Activated CD8-positive, alpha-beta memory T cell treated with anti-CD3 and anti-CD28 coated beads for 36 hours (primary cell): ENCODE measurements around the gene TOR3A. TPM values are rescaled to one million over a fixed set of nuclear protein-coding genes. Genes with fewer than 3 reads are reported as not detected.

ENCODE experiments used
- CTCF ChIA-PET: fragments of 350-600 bp; sonication (Branson Sonifier 250); formaldehyde crosslinking; loops from one replicate; lab custom pipeline; 2021; ENCODE audit warnings: antibody characterized with exemption; lab: Charles Lee
- POLR2A ChIA-PET: fragments of 350-600 bp; sonication (Branson Sonifier 250); formaldehyde crosslinking; loops from one replicate; lab custom pipeline; 2021; ENCODE audit warnings: antibody characterized with exemption; lab: Charles Lee
- total RNA-seq, 2 experiments: library from RNA; stranded (reverse); gene quantifications; one replicate each; pipeline ENCODE4 v1.2.3, GENCODE V29; 2021

Gene TOR3A
- total RNA-seq, 2 experiments from 2014 or later = 50.3 to 50.9 TPM

DNA sequence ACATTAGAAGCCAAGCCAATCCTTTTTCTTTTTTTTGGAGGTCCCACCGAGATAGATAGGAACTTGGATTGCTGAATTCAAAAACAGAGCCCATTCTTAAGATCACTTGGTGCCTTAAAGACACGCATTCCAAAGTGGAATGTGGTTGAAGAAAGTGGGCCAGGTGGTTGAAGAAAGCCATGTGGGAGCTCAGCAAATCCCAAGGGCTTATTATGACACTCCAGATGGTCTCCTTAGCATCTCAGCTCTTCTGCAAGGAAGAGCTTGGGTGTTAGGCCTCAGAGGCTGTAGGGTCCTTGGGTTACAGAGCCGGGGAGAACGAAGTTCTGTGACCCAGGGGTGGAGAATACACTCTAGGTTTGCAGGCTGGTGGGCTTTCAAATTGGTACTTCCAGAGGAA, 13.5 kb downstream of the TOR3A start:
- POLR2A ChIA-PET = no interaction called here
- CTCF ChIA-PET = no interaction called here

DNA sequence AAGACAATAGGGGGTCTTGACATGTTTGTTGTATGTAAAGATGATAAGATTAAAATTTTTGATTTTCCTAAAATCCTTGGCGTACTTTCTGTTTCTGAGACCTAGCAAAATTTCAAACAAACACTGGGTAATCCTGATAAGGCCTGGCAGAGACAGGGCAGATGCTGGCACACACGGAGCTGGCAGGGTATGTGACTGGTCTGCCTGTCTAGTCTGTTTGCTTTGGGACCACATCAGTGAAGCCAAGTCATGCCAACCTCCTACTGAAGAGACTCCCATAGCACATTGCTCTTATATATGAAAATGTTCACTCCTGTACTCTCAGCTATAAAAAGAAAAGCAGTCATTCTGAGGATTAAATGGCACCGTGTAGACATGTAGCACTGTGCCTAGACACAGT, 14.1 kb downstream of the TOR3A start:
- CTCF ChIA-PET = no interaction called here
- POLR2A ChIA-PET = no interaction called here

DNA sequence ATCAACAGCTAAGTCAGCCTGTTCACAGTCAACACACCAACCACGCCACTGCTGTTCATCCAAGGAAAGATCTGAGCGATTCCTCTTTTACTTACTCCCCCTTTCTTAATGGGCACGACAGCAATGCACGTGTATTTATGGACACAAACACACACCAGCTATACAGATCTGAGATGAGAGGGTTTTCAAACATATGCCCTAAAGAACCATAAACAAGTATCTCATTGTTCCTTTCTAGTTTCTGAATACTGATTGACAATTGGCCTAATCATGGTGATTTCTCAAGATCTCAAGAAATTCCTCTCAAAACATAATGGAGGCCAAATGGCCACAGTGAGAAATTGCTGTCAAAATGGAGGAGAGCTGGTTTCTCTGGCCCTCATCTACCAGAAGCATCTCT, 18.0 kb downstream of the TOR3A start:
- ChIA-PET POLR2A (no interaction called here), CTCF (no interaction called here)

DNA sequence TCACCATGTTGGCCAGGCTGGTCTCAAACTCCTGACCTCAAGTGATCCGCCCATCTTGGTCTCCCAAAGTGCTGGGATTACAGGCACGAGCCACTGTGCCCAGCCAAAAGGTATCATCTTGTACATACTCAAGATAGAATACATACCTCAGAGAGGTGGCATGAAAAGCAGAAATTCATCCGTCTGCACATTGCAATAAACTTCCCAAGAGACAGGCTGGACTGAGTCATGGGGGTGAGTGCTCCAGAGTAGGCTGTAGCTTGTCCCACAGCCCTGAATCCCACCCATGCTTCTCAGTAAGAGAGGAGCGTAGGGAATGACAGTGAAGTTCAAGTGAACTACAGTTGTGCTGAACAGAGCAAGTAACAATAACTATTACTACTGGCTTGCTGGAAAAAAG, 19.7 kb downstream of the TOR3A start:
- CTCF ChIA-PET = interaction anchor here (0.7 to 1.4 kb wide), 2 partner anchors 23 to 193 kb away, joined by 4 to 8 read pairs; no protein-coding TSS in a partner anchor
- POLR2A ChIA-PET = no interaction called here

DNA sequence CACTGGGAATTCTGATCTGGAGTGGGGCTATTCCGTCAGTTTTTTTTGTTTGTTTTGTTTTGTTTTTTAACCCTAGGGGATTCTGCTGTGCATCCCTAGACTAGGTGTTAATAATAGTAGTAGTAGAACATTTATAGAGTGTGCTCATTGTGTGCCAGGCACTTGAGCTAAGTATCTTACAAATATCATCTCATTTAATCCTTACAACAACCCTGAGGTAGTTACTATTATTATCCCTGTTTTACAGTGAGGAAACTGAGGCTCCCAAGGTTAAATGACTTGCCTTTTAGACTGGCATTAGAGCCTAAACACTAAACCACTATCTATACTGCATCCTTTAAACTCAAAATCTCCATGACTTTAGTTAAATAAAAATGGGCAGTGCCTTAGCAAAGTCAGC, 22.1 kb downstream of the TOR3A start:
- CTCF ChIA-PET = no interaction called here
- POLR2A ChIA-PET = no interaction called here

DNA sequence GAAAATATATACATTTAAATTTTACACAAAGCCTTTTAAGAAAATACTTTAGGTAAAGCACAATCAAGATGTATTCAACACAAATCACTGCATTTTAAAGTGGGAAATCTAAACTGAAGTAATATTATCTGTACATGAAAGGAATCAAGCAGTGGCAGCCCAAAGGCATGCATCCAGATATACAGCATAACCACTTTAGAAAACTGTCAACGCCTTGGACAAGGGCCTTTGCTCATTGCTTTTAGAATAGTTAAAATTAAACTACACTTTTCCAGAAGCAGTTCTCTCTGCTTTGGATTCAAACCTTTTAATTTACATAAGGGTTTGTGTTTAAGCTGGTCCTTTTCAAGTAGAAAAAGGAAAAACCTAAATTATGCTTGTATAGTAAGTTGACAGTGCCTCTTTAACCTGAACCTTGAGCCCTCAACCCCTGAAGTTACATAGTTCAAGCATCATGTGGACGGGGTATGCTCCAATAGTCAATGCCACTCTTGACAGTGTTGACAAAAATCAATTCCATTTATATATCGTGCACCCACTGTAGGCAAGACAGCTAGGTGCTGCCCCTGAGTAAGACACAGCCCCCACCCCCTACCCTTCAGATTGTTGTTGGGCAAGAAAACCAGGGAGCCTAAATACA, 22.9 kb downstream of the TOR3A start:
- POLR2A ChIA-PET = no interaction called here

DNA sequence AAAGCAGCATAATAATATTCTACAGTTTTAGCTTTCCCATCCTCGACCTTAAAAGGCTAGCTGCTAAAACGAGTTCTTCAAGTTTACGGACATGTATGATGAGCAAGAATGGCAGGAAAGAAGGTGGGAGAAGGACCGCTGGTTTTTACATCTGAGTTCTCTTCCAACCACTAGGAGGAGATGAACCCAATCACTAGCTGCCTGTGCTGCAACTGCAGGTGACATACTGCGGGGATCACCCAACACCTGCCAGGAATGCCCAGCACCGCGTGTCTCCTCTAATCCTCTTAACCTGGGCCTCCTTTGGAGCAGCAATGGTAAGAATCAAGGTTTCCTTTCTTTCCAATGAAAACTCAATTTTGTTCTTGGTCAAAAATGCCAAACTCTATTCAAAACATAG, 23.5 kb downstream of the TOR3A start:
- ChIA-PET POLR2A (no interaction called here), CTCF (interaction anchor here (0.9 kb wide), 1 partner anchor 283 kb away, joined by 3 read pairs; no protein-coding TSS in a partner anchor)

More for the DNA sequence above, 22.9 kb downstream of the TOR3A start:
- CTCF ChIA-PET = interaction anchor here (0.9 kb wide), 1 partner anchor 283 kb away, joined by 3 read pairs; no protein-coding TSS in a partner anchor

DNA sequence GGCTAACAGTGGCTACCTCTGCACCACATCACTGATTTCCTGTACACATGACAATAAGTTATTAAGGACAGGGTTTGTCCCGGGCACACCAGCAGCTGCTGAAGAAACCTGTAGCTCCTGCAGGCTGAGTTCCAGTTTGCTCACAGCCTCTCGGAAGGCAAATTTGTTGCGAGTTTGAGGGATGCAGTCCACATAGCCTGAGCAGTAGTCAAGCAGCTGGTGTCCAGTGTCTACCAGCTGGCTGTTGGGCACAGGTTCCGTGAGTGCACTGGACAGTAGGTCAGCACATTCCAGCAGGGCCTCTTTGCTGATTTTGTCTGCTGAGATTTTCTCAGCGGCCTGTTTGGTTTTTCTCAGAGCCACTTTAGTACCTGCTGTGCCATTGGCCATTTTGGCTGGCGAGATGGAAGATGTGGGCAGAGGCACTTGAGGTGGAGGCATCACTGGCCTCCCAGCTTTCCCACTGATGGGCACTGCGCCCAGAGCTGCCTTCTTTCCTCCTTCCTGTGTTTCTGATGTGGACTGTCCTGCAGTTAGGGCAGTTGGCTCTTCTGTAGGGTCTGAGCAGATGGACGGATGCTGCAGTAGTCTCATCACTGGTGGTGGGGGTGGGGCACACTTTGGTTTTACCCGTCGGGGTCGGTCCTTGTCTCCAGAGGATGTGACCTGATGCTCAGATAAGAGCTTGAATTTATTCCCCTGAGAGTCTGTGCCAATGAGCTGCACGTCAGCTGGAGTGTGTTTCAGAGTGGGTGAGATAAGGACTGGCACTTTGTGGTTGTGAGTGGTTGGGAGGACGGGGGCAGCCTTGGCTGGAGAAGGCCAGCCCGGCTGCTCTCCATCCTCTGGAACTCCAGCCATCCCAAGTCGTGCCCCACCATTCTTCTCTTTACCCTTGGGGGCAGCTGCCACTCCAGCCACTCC, 26.1 kb downstream of the TOR3A start:
- ChIA-PET CTCF (interaction anchor here (0.6 to 1.2 kb wide), 3 partner anchors 13 to 262 kb away, joined by 3 to 4 read pairs (median 3); no protein-coding TSS in a partner anchor), POLR2A (no interaction called here)

DNA sequence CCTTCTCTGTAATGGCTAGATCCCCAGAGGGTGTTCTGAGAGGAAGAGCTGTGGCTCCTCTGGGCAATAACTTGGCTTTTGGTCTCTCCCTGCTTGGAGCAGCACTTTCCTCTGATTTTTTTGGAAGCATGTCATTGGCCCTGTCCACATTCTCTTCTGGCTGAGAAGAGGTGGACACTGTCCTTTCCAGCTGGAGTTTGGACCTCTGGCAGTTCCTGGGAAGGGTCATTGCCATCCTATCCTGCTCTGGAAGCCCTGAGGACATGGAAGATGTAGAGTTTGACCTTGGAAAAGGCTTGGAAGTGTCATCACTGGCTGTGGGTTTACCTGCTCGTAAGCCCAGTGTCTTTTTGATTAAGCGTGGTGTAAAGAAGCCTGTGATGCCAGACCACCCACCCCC, 26.8 kb downstream of the TOR3A start:
- POLR2A ChIA-PET = no interaction called here
- CTCF ChIA-PET = interaction anchor here (0.6 to 1.2 kb wide), 3 partner anchors 12 to 262 kb away, joined by 3 to 4 read pairs (median 3); no protein-coding TSS in a partner anchor

DNA sequence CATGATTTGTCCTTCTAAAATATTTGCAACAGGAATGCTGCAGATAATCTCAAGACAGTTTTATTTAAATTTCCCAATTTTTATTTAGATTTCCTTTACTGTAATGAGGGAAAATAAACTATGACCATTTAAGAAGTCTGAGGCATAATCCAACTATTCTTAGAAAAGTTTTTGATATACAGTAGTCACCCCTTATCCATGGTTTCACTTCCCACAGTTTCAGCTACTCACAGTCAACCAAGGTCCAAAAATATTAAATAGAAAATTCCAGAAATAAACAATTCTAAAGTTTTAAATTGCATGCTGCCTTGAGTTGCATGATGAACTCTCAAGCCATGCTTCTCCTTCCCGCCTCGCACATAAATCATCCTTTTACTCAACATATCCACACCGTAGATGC, 33.3 kb downstream of the TOR3A start:
- ChIA-PET CTCF (no interaction called here), POLR2A (no interaction called here)

DNA sequence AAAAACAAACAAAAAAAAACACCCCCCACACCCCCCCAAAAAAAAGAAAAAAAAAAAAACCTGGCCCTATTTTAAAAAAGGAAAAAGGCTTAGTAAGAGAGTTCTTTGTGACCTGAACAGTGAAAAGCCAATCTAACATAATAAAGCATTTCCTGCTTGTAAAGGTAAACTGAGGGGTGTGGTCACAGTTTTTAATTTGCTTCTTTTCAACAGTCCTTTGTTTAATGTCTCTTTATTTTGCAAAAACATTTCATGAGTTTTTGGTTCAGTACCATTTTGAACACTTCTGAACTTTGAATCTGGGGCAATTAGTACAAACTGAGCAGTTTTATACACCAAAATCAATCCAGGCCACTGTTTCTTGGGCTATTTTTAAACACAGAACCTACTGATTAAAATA, 37.6 kb downstream of the TOR3A start:
- POLR2A ChIA-PET = no interaction called here
- CTCF ChIA-PET = no interaction called here

DNA sequence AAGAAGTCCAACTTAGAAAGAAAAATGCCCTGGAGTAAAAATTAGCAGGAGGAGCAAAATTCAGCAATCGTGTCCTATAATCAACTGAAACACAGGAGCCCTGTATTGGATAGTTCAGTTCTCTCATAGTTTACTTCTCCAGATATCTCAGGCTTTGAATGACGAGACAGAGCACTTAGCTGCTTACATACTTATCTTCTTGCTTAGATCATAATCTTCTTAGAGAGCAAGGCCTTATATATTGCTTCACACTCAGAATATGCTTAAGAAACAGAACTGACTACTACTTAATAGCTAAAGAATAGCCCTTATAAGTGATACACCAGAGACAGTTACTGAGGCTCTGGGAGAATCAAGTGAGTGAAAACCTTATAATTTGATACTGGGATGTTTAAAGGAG, 38.9 kb downstream of the TOR3A start:
- POLR2A ChIA-PET = no interaction called here
- CTCF ChIA-PET = interaction anchor here (1.1 to 1.4 kb wide), 3 partner anchors 13 to 249 kb away, joined by 3 to 10 read pairs (median 3); no protein-coding TSS in a partner anchor

DNA sequence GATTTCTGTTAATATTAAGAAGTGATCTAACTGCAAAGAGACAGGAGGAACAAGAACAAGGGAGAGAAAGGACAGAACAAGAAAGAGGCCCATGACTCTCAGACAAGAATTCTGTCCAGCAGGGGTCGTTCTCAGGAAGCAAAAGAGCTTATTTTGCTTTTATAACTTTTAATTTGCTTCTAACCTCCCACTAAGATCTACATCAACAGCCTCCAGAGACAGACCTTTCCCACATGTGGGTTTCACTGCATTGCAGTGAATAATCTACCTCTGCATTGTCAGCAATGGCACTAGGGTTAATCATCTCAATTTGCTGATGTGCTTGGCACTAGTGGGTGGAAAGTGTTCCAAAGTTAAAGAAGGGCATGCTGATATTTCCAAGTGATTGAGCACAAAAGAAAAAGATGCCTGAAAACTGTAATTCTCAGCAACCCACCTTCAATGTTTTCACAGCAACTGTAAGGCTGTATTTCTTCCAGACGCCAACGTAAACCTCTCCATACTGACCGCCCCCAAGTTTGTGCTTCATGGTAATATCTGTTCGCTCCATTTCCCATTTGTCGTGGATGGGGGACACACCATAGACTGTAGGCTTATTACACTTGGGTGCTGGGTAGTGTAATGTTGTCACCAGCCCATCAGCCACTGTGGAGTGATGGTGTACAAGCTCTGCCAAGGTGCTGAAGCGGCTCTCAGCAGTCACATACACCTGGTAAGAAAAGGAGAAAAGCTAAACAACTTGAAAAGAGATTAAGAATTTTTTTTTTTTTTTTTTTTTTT, 39.5 kb downstream of the TOR3A start:
- ChIA-PET CTCF (interaction anchor here (0.7 to 1.4 kb wide), 4 partner anchors 11 to 248 kb away, joined by 3 to 10 read pairs (median 4); no protein-coding TSS in a partner anchor), POLR2A (no interaction called here)

DNA sequence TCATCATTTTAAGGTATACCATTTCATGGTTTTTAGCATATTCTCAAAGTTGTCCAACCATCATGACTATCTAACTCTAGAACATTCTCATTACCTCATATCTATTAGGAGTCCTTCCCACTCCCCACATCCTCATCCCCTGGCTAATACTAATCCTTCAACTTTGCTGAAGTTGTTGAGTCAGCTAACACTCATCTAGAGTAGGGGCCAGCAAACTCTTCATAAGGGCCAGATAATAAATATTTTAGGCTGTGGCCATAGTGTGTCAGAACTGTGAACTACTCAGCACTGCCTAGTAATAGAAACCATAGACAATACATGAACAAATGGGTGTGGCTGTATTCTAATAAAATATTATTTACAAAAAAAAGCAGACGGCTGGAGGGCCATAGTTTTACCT, 43.0 kb downstream of the TOR3A start:
- ChIA-PET CTCF (no interaction called here), POLR2A (no interaction called here)

DNA sequence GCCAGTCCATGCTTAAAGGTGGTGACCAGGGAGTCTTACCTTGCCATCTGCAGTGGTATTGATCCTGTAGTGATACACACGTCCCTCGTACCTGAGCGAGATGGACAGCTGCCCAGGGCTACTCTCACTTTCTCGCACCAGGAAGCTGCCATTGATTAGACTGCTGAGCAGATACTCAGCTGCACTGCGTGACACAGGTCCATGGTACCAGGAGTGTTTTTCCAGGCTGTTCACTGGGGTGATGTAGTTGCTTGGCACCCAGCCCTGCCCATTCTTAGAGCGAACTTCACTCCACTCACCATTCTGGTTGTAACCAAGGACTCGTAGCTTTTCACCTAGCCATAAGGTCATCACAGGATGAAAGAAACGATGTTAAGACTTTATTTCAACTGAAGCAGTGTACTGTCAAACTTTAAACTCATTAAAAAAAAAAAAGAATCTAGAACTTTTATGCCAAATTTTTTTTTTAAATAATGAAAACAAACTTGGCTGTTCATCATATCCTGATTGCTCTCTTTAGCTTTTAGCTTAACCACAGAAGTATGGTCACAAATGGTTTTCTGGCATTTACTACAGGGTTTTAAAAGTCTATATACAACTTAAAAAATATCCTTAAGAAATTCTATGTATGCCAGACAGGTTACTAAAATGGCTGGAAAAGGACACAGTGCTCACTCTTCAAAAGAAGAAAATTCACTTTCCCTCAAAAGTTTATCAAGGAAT, 44.6 kb downstream of the TOR3A start:
- POLR2A ChIA-PET = interaction anchor here (0.6 kb wide), 1 partner anchor 168 kb away, joined by 5 read pairs; no protein-coding TSS in a partner anchor
- CTCF ChIA-PET = no interaction called here

DNA sequence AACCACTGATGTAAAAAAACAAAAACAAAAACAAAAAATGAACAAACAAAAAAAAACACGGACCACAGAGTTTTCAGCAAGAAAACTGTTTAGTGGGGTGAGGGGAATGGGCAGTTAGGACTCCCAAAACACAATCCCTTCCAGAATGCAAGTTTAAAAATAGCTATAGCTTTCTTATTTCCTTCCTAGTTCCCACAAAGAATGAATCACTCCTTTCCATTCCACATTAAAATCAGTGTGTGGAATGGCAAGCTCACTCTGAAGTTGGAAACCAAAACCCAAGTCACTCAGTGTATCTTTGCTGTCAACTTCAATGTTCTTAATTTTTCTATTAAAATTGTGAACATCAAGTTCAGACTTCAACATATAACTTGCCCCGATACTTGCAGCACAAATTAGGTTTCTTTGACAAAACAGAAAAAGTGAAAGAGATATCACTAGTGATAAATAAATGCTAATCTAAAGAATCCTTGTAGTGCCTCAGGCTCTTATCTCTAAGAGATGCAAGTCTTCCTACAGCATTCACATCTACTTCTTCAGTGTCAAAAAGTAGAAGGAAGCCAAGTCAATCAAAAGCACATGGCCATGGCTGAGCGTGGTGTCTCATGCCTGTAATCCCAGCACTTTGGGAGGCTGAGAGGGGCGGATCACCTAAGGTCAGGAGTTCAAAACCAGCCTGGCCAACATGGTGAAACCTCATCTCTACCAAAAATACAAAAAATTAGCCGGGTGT, 45.5 kb downstream of the TOR3A start:
- ChIA-PET CTCF (no interaction called here), POLR2A (no interaction called here)

DNA sequence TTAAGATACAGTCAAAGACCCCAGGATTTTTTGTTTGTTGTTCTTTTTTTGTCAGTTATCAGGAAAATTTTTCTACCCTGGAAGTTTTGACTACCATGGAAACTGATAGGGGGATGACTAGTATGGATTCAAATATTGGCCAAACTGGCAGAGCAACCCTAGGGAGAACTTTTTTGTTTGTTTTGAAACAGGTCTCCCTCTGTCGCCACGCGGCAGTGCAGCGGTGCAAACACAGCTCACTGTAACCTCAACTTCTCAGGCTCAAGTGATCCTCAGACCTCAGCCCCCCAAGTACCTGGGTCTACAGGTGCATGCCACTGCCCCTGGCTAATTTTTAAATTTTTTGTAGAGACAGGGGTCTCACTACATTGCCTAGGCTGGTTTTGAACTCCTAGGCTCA, 46.6 kb downstream of the TOR3A start:
- POLR2A ChIA-PET = no interaction called here
- CTCF ChIA-PET = interaction anchor here (1.0 kb wide), 1 partner anchor 134 kb away, joined by 5 read pairs; no protein-coding TSS in a partner anchor
